ENCODE results near the gene LXN. TPM values are rescaled to one million over a fixed set of nuclear protein-coding genes. Genes with fewer than 3 reads are reported as not detected.

LXN gene, protein sequence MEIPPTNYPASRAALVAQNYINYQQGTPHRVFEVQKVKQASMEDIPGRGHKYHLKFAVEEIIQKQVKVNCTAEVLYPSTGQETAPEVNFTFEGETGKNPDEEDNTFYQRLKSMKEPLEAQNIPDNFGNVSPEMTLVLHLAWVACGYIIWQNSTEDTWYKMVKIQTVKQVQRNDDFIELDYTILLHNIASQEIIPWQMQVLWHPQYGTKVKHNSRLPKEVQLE
- total RNA-seq (2014; rRNA removed; shearing (Covaris generic)) = 9.0 and 10.9 TPM in 2 replicates
- 4.8 and 5.5 TPM in 2 replicates for total RNA-seq (2022)
- Bru-seq, nascent RNA = percentile 52 among the genes with signal in this experiment
- BruChase-seq, experiment 1, labeled RNA remaining after a 6-hour chase = percentile 41 among the genes with signal in this experiment
- BruChase-seq, experiment 2, labeled RNA remaining after a 2-hour chase = percentile 46 among the genes with signal in this experiment
- long read RNA-seq, transcript LXN-201 (6 exons, 1,116 nt) = major isoform, 10 of 16 reads
- long read RNA-seq, partial matches to known transcripts = 0 of 16 reads
- long read RNA-seq, other reads (novel, unspliced or antisense) = 6 of 16 reads

DNA sequence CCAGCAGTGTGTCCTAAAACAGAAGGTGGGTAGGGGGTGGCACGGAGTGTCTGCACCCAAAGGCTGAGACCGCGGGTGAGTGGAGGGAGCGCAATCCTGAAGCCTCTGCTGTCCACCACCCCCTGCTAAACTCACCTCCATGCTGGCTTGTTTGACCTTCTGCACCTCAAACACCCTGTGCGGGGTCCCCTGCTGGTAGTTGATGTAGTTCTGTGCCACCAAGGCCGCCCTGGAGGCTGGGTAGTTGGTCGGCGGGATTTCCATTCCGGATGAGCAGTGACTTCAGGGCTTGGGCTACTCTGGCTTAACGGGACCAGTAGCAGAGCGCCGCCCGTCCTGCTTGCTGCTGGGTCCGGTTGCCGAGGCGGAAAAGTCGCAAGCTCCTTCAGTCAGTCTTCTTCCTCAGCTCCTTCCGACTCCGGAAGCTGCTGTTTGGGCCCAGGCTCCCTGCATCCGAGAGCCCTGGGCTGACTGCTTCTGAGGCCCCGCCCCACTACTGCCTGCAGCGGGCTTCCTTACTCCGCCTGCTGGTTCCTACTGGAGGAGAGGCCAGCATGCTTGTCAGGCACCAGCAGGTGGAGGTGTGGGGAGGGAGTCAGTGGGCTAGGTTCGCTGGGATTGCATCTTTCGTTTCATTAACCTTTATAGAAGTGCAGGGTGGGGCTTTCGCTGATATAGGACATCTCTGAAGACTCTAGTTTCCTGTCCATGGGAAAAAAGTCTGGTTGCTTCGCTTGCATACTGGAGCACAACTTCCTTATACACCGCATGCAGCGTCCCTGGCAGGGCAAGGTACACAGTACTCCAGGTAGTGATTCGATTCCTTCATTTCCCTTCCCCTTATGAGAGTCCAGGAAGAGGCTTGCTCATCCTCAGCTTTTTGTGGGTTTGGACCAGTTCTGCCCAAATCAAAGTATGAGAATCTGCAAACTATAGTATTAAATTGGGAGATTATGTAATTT lies at the start of gene LXN:
Gene LXN, minus strand, starts transcription at position 434 of the 962 bp plus-strand sequence. Its CDS starts 170 bp downstream, at position 264.
- POLR2A ChIA-PET = interaction anchor here (0.6 to 2.2 kb wide), 4 partner anchors 21 to 567 kb away, joined by 3 to 11 read pairs (median 4); partner anchors contain the start of gene GFM1
- Histone ChIP-seq H3K4me3 (ENCODE audit: low read depth, low read length, poor library complexity, severe bottlenecking) (peak within 1 kb of the TSS; percentile 75), H3K4me1 (ENCODE audit: insufficient read depth, low read length, poor library complexity, severe bottlenecking) (peaks cover 7% of the 10 kb centered on the region), H3K9me2 (ENCODE audit: insufficient read depth, low read length) (no peaks in the 10 kb centered on the region), H3K27ac (ENCODE audit: low read depth, low read length, poor library complexity, severe bottlenecking) (peak within 1 kb of the TSS; percentile 54), H3K79me2 (ENCODE audit: insufficient read depth, low read depth, low read length) (no peaks in the 10 kb centered on the region; the same call in 1 of the 2 replicates), H4K20me1 (ENCODE audit: insufficient read depth, low read length) (no peaks in the 10 kb centered on the region), H3K4me2 (ENCODE audit: low read length) (peak within 1 kb of the TSS; percentile 76), H2AFZ (ENCODE audit: low read length) (peak within 1 kb of the TSS; percentile 51; the same call in 1 of the 2 replicates), H3K9me3 (ENCODE audit: low read length) (no peaks in the 10 kb centered on the region), H3K36me3 (ENCODE audit: insufficient read depth, low read length) (peaks cover 58% of the 10 kb centered on the region)
- CTCF ChIA-PET (ENCODE audit: unreplicated experiment) = interaction anchor here (0.7 kb wide), 1 partner anchor 28 kb away, joined by 5 read pairs; no protein-coding TSS in a partner anchor
- no TSS peak for BruUV-seq (replicated peaks)
- intact Hi-C loops (cut with micrococcal nuclease; ENCODE audit: unreplicated experiment) = loop anchor here (5.0 kb wide), 1 partner anchor 120 kb away; no protein-coding TSS in a partner anchor
- no peak for TF ChIP-seq EZH2phosphoT487 (IDR thresholded peaks at IDR 0.05; ENCODE audit: borderline replicate concordance, low read depth, low read length)
- TF ChIP-seq, protein P1, sequence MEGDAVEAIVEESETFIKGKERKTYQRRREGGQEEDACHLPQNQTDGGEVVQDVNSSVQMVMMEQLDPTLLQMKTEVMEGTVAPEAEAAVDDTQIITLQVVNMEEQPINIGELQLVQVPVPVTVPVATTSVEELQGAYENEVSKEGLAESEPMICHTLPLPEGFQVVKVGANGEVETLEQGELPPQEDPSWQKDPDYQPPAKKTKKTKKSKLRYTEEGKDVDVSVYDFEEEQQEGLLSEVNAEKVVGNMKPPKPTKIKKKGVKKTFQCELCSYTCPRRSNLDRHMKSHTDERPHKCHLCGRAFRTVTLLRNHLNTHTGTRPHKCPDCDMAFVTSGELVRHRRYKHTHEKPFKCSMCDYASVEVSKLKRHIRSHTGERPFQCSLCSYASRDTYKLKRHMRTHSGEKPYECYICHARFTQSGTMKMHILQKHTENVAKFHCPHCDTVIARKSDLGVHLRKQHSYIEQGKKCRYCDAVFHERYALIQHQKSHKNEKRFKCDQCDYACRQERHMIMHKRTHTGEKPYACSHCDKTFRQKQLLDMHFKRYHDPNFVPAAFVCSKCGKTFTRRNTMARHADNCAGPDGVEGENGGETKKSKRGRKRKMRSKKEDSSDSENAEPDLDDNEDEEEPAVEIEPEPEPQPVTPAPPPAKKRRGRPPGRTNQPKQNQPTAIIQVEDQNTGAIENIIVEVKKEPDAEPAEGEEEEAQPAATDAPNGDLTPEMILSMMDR (conservative IDR thresholded peaks at IDR 0.05; ENCODE audit: low read length) = peak; percentile 63
- DNase-seq (ENCODE audit: low spot score) = peak; percentile 82

DNA sequence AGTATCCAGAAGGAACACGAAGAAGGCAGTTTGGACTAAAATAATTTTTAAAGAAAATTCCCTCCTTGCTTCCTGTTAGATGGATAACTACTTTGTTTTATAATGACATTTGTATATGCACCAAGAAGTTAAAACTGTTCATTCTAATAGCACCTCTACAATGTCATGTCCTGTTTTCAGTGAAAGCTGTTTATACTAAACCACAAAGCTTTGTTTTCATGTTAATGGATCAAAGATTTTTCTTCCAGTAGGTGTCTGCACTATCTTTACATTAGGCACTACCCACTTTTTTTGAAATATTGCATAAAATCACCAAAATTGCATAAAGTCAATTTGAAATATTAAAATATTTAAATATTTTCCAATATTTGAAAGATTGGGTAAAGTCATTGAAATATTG lies 49.7 kb upstream of the LXN start:
- POLR2A ChIA-PET = interaction anchor here (0.6 kb wide), 1 partner anchor 36 kb away, joined by 5 read pairs; no protein-coding TSS in a partner anchor

More for the DNA sequence above, 49.7 kb upstream of the LXN start:
- no TSS peak for BruUV-seq (replicated peaks)
- intact Hi-C loops (cut with micrococcal nuclease; ENCODE audit: unreplicated experiment) = no loop called here
- Histone ChIP-seq H3K4me3 (ENCODE audit: low read depth, low read length, poor library complexity, severe bottlenecking) (no peak overlapping the region), H3K9me2 (ENCODE audit: insufficient read depth, low read length) (no peaks in the 10 kb centered on the region), H3K79me2 (ENCODE audit: insufficient read depth, low read depth, low read length) (no peaks in the 10 kb centered on the region), H4K20me1 (ENCODE audit: insufficient read depth, low read length) (no peaks in the 10 kb centered on the region), H2AFZ (ENCODE audit: low read length) (no peak overlapping the region), H3K4me2 (ENCODE audit: low read length) (no peak overlapping the region), H3K27ac (ENCODE audit: low read depth, low read length, poor library complexity, severe bottlenecking) (no peak overlapping the region), H3K36me3 (ENCODE audit: insufficient read depth, low read length) (peaks cover 9% of the 10 kb centered on the region; the same call in 1 of the 2 replicates), H3K9me3 (ENCODE audit: low read length) (no peaks in the 10 kb centered on the region), H3K4me1 (ENCODE audit: insufficient read depth, low read length, poor library complexity, severe bottlenecking) (peaks cover 5% of the 10 kb centered on the region)
- TF ChIP-seq EZH2phosphoT487 (IDR thresholded peaks at IDR 0.05; ENCODE audit: borderline replicate concordance, low read depth, low read length) = no peak
- TF ChIP-seq, protein P1 (conservative IDR thresholded peaks at IDR 0.05; ENCODE audit: low read length) = no peak
- DNase-seq (ENCODE audit: low spot score) = no peak
- CTCF ChIA-PET (ENCODE audit: unreplicated experiment) = no interaction called here

All from OCI-LY7 (cell line).